Choroid plexus epithelial cell (primary cell): Measurements from ENCODE around the gene PRKG1.

Experiments used
- DNase-seq: peaks from one replicate; pipeline ENCODE4 v3.0.0-alpha.2; 2010; ENCODE audit warnings: low read depth
- H3K4me3 ChIP-seq: 2 replicates; pipeline ENCODE4 v1.5.1; 2011; ENCODE audit warnings: low read depth, mild to moderate bottlenecking, control low read depth, low read length, moderate library complexity
- TF ChIP-seq, protein P1 (sequence below): conservative IDR thresholded peaks from 2 replicates; pipeline ENCODE4 v1.5.1; 2011; ENCODE audit warnings: low read depth, mild to moderate bottlenecking, control low read depth, inconsistent platforms, low read length, moderate library complexity

PRKG1 gene

DNA sequence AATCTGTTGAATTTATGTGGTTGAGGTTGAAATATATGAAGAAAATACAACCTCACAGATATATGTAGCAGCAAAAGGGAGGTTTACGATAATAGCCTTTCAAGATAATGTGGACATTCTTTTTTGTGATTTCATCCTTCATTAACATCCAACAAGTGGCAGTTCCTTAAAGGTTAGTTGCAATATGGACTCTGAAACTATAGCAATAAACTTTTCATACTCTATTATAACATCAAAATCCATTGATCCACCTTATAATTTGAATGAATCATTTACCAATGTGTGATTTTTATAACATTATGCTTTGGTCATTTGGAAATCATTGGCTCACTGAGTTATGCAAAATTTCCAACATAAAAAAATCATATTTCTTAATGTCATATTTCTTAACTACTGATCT, 825.9 kb downstream of the PRKG1 start:
- DNase-seq = no peak
- H3K4me3 ChIP-seq = no peak overlapping the region
- TF ChIP-seq, protein P1, sequence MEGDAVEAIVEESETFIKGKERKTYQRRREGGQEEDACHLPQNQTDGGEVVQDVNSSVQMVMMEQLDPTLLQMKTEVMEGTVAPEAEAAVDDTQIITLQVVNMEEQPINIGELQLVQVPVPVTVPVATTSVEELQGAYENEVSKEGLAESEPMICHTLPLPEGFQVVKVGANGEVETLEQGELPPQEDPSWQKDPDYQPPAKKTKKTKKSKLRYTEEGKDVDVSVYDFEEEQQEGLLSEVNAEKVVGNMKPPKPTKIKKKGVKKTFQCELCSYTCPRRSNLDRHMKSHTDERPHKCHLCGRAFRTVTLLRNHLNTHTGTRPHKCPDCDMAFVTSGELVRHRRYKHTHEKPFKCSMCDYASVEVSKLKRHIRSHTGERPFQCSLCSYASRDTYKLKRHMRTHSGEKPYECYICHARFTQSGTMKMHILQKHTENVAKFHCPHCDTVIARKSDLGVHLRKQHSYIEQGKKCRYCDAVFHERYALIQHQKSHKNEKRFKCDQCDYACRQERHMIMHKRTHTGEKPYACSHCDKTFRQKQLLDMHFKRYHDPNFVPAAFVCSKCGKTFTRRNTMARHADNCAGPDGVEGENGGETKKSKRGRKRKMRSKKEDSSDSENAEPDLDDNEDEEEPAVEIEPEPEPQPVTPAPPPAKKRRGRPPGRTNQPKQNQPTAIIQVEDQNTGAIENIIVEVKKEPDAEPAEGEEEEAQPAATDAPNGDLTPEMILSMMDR = no peak

DNA sequence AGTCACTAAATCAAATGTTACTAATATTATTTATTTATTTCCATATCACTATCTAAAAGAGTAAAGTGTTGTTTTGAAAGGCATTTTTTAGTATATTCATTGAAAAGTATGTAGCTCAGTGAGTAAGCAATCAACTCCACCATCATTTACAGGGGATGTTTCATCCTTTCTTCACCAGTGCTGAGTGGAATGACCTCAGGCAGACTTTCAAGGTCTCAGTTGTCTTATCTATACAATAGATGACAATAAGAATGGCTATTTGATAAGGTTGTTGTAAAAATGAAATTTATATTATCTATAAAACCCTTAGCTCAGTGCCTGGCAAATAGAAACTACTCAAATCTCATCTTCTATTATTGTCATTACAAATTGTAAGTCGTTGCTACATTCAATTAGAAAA, 829.4 kb downstream of the PRKG1 start:
- H3K4me3 ChIP-seq = no peak overlapping the region
- TF ChIP-seq, protein P1 = no peak
- DNase-seq = no peak

DNA sequence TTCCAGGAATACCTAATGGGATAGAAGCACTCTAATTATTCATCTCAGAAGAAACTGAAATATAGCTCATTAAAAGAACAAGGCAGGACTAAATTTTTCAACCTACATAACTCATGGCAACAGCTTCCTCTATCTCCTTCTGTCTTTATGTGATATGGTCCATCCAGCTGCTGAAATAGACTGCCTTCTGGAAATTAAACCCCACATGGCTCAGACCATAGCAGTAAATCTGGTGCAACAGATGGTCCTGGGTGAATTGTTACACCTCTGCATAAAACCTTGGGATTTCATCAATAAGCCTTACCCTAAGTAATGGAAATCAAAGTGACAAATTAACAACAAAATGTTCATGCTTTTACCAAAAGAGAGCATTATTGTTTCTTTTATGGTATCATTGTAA, 830.7 kb downstream of the PRKG1 start:
- no peak for DNase-seq
- TF ChIP-seq, protein P1 = no peak
- no peak overlapping the region for H3K4me3 ChIP-seq

DNA sequence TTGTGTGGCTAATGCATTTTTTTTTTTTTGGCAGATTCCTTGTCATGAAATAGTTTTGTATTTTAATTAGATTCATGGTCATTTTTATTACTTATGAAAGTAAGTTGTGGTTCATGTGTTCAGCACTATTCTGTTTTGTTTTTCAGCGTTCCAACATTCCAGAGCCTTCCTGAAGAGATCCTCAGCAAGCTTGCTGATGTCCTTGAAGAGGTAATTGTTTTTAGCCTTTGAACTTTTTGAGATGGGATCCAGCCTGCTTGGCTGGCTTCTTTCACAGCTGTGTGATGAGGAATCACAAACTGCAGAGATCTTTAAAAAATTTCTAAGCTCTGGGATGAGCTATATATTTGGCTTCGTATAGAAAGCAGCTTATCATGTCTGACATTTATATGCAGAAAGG, 833.1 kb downstream of the PRKG1 start:
- DNase-seq = no peak
- TF ChIP-seq, protein P1 = no peak
- no peak overlapping the region for H3K4me3 ChIP-seq

DNA sequence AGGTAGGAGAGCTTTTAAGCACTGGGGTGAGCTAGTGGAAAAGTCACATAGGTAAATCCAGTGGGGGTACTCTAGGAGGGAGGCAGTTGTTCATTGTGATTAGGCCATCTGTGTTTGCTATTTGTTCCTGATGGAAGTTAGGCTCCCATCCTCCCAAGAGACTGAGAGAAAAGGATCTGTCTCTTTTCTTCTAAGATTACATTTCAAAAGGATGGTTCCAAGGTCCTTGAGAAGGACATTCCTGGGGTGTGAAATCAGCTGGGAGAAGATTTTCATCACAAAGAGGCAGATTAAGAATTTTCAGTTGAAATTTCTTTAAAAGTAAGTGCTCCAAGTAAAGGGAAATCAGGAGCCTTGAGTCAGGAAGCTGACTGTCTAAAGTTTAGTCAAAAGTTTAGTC, 835.9 kb downstream of the PRKG1 start:
- no peak overlapping the region for H3K4me3 ChIP-seq
- TF ChIP-seq, protein P1 = no peak
- no peak for DNase-seq

DNA sequence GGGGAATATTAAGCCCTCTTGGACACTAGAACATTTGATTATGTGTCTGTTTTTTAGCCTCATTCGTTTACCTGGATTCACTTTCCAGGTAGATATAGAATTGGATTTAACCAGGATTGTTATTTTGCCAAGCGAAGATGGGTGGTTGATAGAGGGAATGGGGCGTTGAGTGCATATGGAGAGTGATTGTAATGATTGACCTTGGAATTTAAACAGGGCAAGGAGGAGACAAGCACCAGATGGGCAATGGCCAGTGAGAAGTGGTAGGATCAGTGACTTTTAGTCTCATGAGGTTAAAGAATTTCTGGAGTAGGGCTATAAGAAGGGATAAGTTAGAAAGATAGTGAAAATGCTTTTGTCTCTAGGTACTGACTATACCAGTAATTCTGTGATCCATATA, 836.3 kb downstream of the PRKG1 start:
- DNase-seq = no peak

DNA sequence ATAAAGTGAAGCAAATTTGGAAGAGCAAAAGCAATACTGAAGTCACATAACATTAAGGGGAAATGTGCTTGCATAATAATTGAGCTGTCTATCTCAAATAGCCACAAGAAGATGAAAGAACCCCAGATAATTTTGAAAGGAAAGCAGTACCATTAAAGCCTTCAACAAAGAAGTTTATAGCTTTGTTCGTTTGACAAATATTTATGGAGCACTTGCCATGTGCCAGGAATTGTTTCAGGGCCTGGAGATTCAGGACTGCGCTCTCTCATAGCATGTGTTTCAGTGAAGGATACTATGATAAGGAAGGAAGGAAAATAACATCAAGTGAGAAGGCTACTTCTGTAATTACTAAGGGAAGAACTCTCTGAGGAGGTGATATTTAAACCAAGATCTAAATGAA, 837.4 kb downstream of the PRKG1 start:
- no peak overlapping the region for H3K4me3 ChIP-seq
- TF ChIP-seq, protein P1 = no peak
- DNase-seq = no peak

More for the DNA sequence above, 836.3 kb downstream of the PRKG1 start:
- TF ChIP-seq, protein P1 = no peak
- no peak overlapping the region for H3K4me3 ChIP-seq
